Cerebellar nuclear complex (tissue), 1 donor: ENCODE measurements around the gene EYS.

ENCODE experiments used
- DNase-seq, 2 experiments: peaks; one replicate each; lab custom pipeline; 2025; lab: John Stamatoyannopoulos, UW

EYS gene

GRCh38 chr6:63732336-63732735, 1974.7 kb downstream of the EYS start:
- no peak for DNase-seq

DNA sequence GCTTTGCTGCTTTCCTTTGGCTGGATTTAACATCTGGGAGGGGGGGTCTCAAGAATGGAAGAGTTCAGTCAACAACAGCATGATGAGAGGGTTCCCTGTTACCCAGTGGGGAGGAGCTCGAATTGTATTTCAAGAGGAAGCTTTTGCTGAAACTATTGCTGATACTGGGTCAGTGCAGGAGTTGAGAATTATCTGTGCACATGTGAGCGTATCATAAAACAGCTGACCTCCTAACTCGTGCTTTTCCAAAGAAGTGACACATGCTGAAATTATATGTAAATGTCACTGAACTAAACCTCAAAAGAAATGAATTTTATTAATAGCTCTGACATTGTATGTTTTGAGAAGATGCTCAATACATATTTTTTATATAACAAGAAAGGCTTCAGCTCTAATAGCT, 1975.1 kb downstream of the EYS start:
- no peak for DNase-seq

DNA sequence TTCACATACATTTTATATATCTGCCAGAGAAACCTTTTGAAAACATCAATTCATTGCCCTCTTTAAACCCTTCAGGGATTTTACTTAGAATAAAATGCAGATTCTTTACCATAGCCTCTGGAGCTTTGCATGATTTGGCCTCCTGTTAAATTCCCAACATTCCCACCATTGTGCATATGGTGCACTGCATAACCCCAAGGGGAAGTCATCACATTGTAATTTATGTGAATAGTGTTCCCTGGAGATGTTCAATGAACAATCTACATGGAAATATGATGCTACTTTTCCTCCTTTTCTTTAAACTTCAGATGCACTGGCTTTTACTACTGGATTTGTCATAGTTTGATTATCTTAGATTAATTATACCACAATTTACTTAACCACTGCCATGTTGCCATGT, 1976.7 kb downstream of the EYS start:
- no peak for DNase-seq

DNA sequence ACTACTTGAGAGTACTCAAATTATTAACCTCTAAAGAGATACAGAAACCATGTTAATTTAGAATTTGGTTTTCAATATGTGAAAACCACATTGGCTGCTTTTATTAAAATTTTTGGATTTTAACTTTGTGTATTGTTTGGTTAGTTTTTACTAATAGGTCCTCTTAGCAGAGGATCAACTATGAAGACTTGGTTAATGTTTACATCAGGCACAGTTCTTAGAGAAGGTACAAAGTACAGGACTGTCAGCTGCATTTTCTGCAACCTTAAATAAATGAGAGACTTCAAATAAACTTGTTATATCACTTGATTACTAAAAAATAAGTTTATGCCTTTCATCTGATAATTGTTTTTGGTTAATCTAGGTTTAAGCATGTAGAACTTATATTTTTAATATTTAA, 1982.3 kb downstream of the EYS start:
- DNase-seq = no peak

GRCh38 chr6:63721181-63721580, 1985.8 kb downstream of the EYS start:
- DNase-seq = no peak

DNA sequence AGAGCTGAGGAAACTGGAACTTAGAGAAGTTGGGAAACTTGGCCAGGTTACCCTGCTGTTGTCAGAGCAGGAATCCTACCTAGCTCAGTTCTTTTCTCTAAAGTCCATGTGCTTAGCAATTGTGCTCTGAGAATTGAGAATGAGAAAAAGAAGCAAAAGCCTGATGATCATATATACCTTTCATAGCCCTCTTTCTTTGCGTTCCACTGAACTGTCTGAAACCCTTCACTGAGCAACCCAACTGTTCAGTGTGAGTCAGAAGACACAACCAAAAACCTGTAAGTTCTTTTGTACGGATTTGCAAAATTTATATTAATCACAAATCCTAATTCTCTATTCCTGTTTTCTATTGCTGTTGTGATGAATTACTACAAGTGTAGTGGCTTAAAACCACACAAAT, 1990.9 kb downstream of the EYS start:
- no peak for DNase-seq

DNA sequence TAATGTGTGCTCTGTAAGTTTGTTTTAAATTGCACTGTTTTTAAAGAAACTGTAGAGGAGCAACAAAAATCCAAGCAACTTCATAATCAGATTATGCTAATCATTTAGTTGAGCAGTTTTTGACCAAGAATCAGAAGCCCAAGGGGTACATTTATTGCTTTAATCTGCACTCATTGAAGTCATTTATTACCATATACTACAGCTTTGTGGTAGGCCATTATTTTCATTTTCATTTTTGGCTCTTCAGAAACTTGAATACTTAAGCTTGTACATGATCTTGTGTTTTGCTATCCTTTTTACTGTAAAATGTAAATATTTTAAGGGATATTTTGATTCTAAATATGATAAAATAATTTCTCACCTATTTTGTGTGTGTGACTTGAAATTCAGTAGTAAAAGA, 1992.9 kb downstream of the EYS start:
- no peak for DNase-seq

- no peak for DNase-seq
Observed at GRCh38 chr6:63713332-63713731, 1993.7 kb downstream of the EYS start.

GRCh38 chr6:63709148-63709547, 1997.9 kb downstream of the EYS start:
- no peak for DNase-seq

DNA sequence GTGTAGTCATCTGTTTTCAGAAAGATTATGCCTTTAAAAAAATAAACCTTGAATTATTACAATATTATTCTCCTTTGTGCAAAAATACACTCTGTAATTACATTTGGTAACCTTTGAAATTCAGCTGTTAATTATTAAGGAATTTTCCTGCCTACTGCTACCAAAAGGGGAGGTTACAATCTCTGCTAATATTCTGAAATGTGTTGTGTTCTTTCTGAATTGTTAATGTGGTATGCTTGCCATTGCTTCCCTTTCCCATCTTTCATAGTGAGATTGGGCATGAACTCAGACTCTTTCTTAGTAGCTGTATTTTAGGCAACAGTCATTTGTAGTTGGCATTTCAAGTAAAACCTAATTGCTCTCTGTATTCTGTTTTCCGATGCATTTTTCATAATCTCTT, 1998.4 kb downstream of the EYS start:
- DNase-seq = no peak

GRCh38 chr6:63706630-63707029, 2000.4 kb downstream of the EYS start:
- no peak for DNase-seq

GRCh38 chr6:63705707-63706106, 2001.3 kb downstream of the EYS start:
- no peak for DNase-seq

DNA sequence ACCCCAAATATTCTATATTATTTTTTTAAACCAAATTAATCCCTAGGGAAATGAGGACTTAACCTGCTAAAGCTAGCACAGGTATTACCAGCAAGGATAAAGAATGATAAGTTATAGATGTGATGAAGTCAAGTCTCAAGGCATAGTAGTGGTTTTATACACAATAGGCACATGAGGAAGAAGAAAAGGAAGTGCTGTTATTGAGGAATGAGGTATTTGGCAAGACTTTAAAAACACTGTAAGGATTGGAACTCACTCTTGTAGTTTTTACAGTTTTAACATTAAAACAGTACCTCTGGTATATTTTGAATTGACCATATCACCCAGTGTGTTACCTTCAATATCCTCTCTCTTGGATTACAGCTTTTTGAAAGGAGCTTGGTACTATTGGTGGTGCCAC, 2016.8 kb downstream of the EYS start:
- DNase-seq = no peak

GRCh38 chr6:63689421-63689820, 2017.6 kb downstream of the EYS start:
- DNase-seq = no peak

GRCh38 chr6:63685446-63686379, 2021.3 kb downstream of the EYS start:
- DNase-seq = no peak

GRCh38 chr6:63683071-63683603, 2023.9 kb downstream of the EYS start:
- DNase-seq = no peak

GRCh38 chr6:63677282-63677681, 2029.7 kb downstream of the EYS start:
- no peak for DNase-seq

DNA sequence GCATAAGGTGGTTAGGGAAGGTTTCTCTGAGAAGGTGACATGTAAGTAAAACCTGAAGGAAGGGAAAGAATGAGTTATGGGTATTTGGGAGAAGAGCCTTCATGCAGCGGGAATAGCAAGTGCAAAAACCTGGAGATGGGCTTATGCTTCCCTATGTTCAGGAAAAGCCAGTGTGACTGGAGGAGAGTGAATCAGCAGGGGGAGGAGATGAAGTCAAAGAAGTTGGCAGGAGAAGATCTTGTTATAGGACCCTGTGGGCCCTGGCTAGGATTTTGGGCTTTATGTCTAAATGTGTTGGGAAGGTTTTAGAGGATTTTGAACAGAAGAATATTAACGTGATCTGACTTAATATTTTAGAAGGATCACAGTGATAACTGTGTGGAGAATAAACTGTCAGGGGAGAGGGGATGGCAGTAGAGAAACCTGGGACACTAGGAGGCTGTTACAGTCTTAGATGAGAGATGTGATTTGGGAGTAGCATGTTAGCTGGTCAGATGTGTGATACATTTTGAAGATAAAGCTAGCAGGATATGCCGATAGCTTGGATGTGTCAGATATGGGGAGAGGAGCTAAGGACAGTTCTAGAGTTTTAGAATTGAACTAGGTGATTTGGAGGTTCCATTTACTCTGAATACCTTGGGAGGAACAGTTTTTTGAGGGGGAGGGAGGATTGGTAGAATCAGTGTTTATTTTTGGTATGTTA, 2030.5 kb downstream of the EYS start:
- no peak for DNase-seq

- DNase-seq = no peak
Observed at GRCh38 chr6:63675138-63675537, 2031.9 kb downstream of the EYS start.

DNA sequence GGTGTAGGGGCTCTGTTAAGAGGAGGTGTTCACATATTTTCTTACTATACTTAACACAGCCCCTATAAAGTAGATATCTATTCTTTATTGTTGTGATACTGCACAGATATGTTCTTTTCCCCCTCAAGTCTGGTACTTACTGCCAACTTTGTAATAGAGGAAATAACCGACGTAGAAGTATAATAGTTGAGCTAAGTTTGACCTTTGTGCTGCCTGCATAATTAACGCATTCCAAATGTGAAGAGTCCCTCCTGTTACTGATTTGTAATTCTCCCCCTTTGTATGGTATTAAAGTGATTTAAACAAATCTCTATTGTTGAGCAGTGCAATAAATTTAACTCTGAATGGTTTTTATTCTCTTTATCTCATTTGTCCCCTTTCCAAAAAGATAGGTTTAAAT, 2032.4 kb downstream of the EYS start:
- DNase-seq = no peak

DNA sequence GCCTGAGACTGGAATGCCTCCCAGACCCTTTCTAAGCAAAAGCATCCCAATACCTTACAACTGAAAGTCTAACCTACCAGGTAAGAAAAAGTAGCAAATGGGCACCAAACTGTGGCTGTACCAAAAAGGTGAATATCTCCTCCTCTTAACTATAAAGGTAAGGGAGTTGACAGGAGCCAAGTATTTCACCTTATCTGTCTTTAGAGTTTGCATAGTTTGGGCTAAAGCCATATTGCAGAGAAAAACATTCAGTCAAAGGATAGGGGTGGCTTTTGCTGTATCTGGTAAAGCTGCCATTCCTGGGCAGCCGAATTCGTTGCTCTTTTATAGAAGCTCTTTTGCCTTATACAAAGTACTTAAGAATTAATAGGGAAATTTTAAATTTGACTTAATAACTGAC, 2033.3 kb downstream of the EYS start:
- no peak for DNase-seq

- no peak for DNase-seq
Observed at GRCh38 chr6:63672582-63673129, 2034.4 kb downstream of the EYS start.
